Measurements from ENCODE around the gene ARL13A. TPM values are rescaled to one million over a fixed set of nuclear protein-coding genes. Genes with fewer than 3 reads are reported as not detected.

ARL13A gene
- polyA plus RNA-seq, 2 of the 4 experiments (the other 2 are of a cell fraction) = 0.10 to 0.12 TPM

Other genes with a start within 250 kb of the ARL13A start
- gene SYTL4, start 237.6 kb upstream of the ARL13A start, polyA plus RNA-seq (2011; rRNA removed) = 3.9 and 4.3 TPM in 2 replicates
- 3.1 to 3.6 TPM (median 3.3 TPM) in 3 replicates for gene SYTL4, start 237.6 kb upstream of the ARL13A start, polyA plus RNA-seq (2017; fragmentation: RNase III; extraction: RNeasy Plus Mini Kit Qiagen cat#74134 plus additional on column Dnase treatment)
- gene CSTF2, start 149.3 kb upstream of the ARL13A start, polyA plus RNA-seq (2011; rRNA removed) = 47.0 and 59.2 TPM in 2 replicates
- gene CSTF2, start 149.3 kb upstream of the ARL13A start, polyA plus RNA-seq (2017; fragmentation: RNase III; extraction: RNeasy Plus Mini Kit Qiagen cat#74134 plus additional on column Dnase treatment) = 32.9 to 36.0 TPM (median 33.2 TPM) in 3 replicates
- gene NOX1, start 95.3 kb upstream of the ARL13A start, polyA plus RNA-seq (2011; rRNA removed) = 1.4 and 2.4 TPM in 2 replicates
- 0.07 TPM in 1 of 3 replicates, not detected in the others for gene NOX1, start 95.3 kb upstream of the ARL13A start, polyA plus RNA-seq (2017; fragmentation: RNase III; extraction: RNeasy Plus Mini Kit Qiagen cat#74134 plus additional on column Dnase treatment)
- 0.50 and 0.65 TPM in 2 replicates for gene XKRX, start 40.8 kb upstream of the ARL13A start, polyA plus RNA-seq (2011; rRNA removed)
- gene XKRX, start 40.8 kb upstream of the ARL13A start, polyA plus RNA-seq (2017; fragmentation: RNase III; extraction: RNeasy Plus Mini Kit Qiagen cat#74134 plus additional on column Dnase treatment) = 0.12 to 0.16 TPM (median 0.13 TPM) in 3 replicates
- gene TRMT2B, start 82.4 kb downstream of the ARL13A start, polyA plus RNA-seq (2011; rRNA removed) = 29.1 and 30.9 TPM in 2 replicates
- 14.2 to 15.0 TPM (median 14.3 TPM) in 3 replicates for gene TRMT2B, start 82.4 kb downstream of the ARL13A start, polyA plus RNA-seq (2017; fragmentation: RNase III; extraction: RNeasy Plus Mini Kit Qiagen cat#74134 plus additional on column Dnase treatment)
- 0.05 TPM in 1 of 2 replicates, not detected in the other for gene TMEM35A, start 109.2 kb downstream of the ARL13A start, polyA plus RNA-seq (2011; rRNA removed)
- not detected in 3 replicates for gene TMEM35A, start 109.2 kb downstream of the ARL13A start, polyA plus RNA-seq (2017; fragmentation: RNase III; extraction: RNeasy Plus Mini Kit Qiagen cat#74134 plus additional on column Dnase treatment)
- 20.7 and 20.9 TPM in 2 replicates for gene CENPI, start 128.5 kb downstream of the ARL13A start, polyA plus RNA-seq (2011; rRNA removed)
- gene CENPI, start 128.5 kb downstream of the ARL13A start, polyA plus RNA-seq (2017; fragmentation: RNase III; extraction: RNeasy Plus Mini Kit Qiagen cat#74134 plus additional on column Dnase treatment) = 17.7 to 19.5 TPM (median 18.4 TPM) in 3 replicates

Measured in A549 (cell line).